Transverse colon (tissue), 3 donors: Measurements from ENCODE around the gene SPACDR.
A peak's percentile ranks its signal among the peaks of the same experiment; 100 is the strongest.

ENCODE experiments used
- EP300 ChIP-seq: sonication (generic); formaldehyde crosslinking; IDR thresholded peaks from one replicate; pipeline ENCODE4 v1.6.1; 2017; ENCODE audit warnings: antibody characterized with exemption, low read depth
- POLR2AphosphoS5 ChIP-seq, 3 donors: sonication (generic); formaldehyde crosslinking; IDR thresholded peaks; one replicate each; pipeline ENCODE4 v1.6.1; 2016; ENCODE audit warnings: antibody characterized with exemption in 3 of 3

DNA sequence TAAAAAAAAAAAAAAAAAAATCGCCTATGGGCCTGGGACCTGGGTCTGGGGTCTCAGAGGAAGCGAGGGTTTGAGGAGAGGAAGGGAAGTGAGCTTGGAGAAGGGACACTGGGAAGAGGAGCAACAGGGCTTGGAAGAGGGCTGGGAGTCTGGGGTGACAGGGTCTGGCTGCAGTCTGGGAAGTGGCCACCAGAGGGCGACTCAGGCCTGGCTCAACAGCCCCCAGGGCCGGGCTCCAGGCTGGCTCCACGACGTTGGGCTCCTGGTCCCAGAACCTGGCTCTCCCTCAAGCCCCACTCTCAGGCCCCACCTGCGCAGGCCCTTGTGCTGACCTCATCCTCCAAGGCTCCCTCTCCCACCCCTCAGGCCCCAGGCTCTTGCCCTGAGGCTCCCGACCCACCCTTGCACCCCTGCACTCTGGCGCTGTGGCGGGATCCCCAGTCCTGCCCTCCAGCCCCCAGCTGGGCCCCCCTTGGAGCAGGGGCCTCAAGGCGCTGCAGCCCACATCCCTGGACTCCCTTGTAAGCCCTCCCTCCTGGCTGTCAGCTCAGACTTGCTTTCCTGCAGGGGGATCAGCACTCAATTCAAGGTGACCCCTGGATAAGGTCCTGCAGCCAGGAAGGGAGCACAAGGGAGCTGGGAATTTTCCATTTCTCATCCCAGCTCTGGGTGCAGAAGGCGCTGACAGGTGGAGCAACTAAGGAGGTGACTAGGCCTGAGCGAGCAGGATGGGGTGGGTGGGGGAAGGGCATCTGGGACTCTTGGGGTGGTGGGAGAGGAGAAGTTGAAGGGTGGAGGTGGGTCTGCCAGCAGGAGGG, 5.4 kb upstream of the SPACDR start:
- TF ChIP-seq POLR2AphosphoS5 (IDR thresholded peaks at IDR 0.05) (peak in 1 of 3 donors; percentile 12), EP300 (no peak)
